Liver (tissue), 9 donors: ENCODE results near the gene RFTN2. TPM values are rescaled to one million over a fixed set of nuclear protein-coding genes. Genes with fewer than 3 reads are reported as not detected.

ENCODE experiments used
- DNase-seq: peaks from one replicate; pipeline ENCODE4 v3.0.0-alpha.2; 2017; ENCODE audit warnings: low spot score
- H3K27ac ChIP-seq, 2 donors: one replicate each; pipeline ENCODE4 v1.7.0; 2013; ENCODE audit warnings: inconsistent platforms in 2 of 2, low read length in 2 of 2, control low read depth in 1 of 2, low read depth in 1 of 2, mild to moderate bottlenecking in 1 of 2
- H3K27me3 ChIP-seq, 4 donors: one replicate each; pipeline versions ENCODE4 v1.6.1 to v1.7.0; 2013; ENCODE audit warnings: low read length in 3 of 4, inconsistent platforms in 1 of 4, mild to moderate bottlenecking in 1 of 4, moderate library complexity in 1 of 4; ENCODE audit not compliant: control insufficient read depth in 4 of 4, insufficient read depth in 4 of 4
- H3K36me3 ChIP-seq, 4 donors: one replicate each; pipeline versions ENCODE4 v1.6.1 to v1.7.0; 2013; ENCODE audit warnings: low read length in 3 of 4, mild to moderate bottlenecking in 3 of 4, low read depth in 1 of 4, moderate library complexity in 1 of 4; ENCODE audit not compliant: control insufficient read depth in 4 of 4, insufficient read depth in 3 of 4
- H3K4me1 ChIP-seq, 4 donors: one replicate each; pipeline versions ENCODE4 v1.6.1 to v1.7.0; 2013; ENCODE audit warnings: low read length in 3 of 4, mild to moderate bottlenecking in 3 of 4, moderate library complexity in 1 of 4; ENCODE audit not compliant: control insufficient read depth in 4 of 4, insufficient read depth in 4 of 4
- H3K4me3 ChIP-seq, 3 donors: one replicate each; pipeline versions ENCODE4 v1.6.1 to v1.7.0; 2013; ENCODE audit warnings: low read length in 3 of 3, control low read depth in 1 of 3, low read depth in 1 of 3, mild to moderate bottlenecking in 1 of 3
- H3K9ac ChIP-seq, 2 donors: one replicate each; pipeline ENCODE4 v1.7.0; 2013; ENCODE audit warnings: low read length in 2 of 2, mild to moderate bottlenecking in 2 of 2, moderate library complexity in 2 of 2, control low read depth in 1 of 2, low read depth in 1 of 2
- H3K9me3 ChIP-seq, 4 donors: one replicate each; pipeline versions ENCODE4 v1.6.1 to v1.7.0; 2013; ENCODE audit warnings: low read length in 3 of 4; ENCODE audit not compliant: control insufficient read depth in 4 of 4
- ATF3 ChIP-seq: IDR thresholded peaks from 2 replicates; pipeline ENCODE4 v1.6.1; 2016; ENCODE audit warnings: antibody characterized with exemption
- EGR1 ChIP-seq, 2 donors: IDR thresholded peaks; 2 replicates each; pipeline ENCODE4 v1.6.1; 2016 to 2018; ENCODE audit warnings: antibody characterized with exemption in 2 of 2, low read depth in 2 of 2
- FOXA1 ChIP-seq: IDR thresholded peaks from 2 replicates; pipeline ENCODE4 v1.6.1; 2016; ENCODE audit warnings: antibody characterized with exemption
- FOXA2 ChIP-seq: IDR thresholded peaks from 2 replicates; pipeline ENCODE4 v1.6.1; 2016; ENCODE audit warnings: antibody characterized with exemption
- GABPA ChIP-seq, 2 donors: IDR thresholded peaks in 1 of 2; conservative IDR thresholded peaks in 1 of 2; 2 replicates each; pipeline ENCODE4 v1.6.1; 2016; ENCODE audit warnings: antibody characterized with exemption in 2 of 2, mild to moderate bottlenecking in 1 of 2, moderate library complexity in 1 of 2
- HNF4A ChIP-seq, 2 donors: conservative IDR thresholded peaks; 2 replicates each; pipeline ENCODE4 v1.6.1; 2016; ENCODE audit warnings: antibody characterized with exemption in 2 of 2, mild to moderate bottlenecking in 2 of 2
- HNF4G ChIP-seq: IDR thresholded peaks from 2 replicates; pipeline ENCODE4 v1.6.1; 2016; ENCODE audit warnings: antibody characterized with exemption
- JUND ChIP-seq, 2 donors: IDR thresholded peaks; 2 replicates each; pipeline ENCODE4 v1.6.1; 2016; ENCODE audit warnings: antibody characterized with exemption in 2 of 2
- RXRA ChIP-seq, 2 donors: IDR thresholded peaks; 2 replicates each; pipeline ENCODE4 v1.6.1; 2017 to 2018; ENCODE audit warnings: antibody characterized with exemption in 2 of 2, mild to moderate bottlenecking in 1 of 2
- SP1 ChIP-seq: IDR thresholded peaks from 2 replicates; pipeline ENCODE4 v1.6.1; 2018; ENCODE audit warnings: antibody characterized with exemption, mild to moderate bottlenecking
- TAF1 ChIP-seq: conservative IDR thresholded peaks from 2 replicates; pipeline ENCODE4 v1.6.1; 2016; ENCODE audit warnings: antibody characterized with exemption, mild to moderate bottlenecking
- YY1 ChIP-seq: IDR thresholded peaks from 2 replicates; pipeline ENCODE4 v1.6.1; 2016; ENCODE audit warnings: antibody characterized with exemption, mild to moderate bottlenecking
- WGBS: extraction: QIAGEN DNeasy Blood & Tissue Kit; methylation state at CpG from one replicate; pipeline ENCODE4 v1.1.7; 2013; 5-methylcytosine and 5-hydroxymethylcytosine counted together
- polyA plus RNA-seq, 2 donors: library from polyadenylated mRNA; stranded (reverse) in 1 of 2; unstranded in 1 of 2; fragments of 200-250 nt in 1 of 2; fragments of >200 nt in 1 of 2; fragmentation: Nextera tagmentation in 1 of 2; extraction: Ambion mirVana in 1 of 2; gene quantifications; one replicate each; pipeline versions ENCODE4 v1.2.1 to v1.2.3, GENCODE V29; 2013 to 2015
- total RNA-seq, 2 donors: library from RNA; depleted of rRNA; stranded (reverse); fragments of >200 nt; gene quantifications; one replicate each; pipeline ENCODE4 v1.2.3, GENCODE V29; 2014
- TF ChIP-seq, protein P1 (sequence below): IDR thresholded peaks from 2 replicates; pipeline ENCODE4 v1.6.1; 2016; ENCODE audit warnings: antibody characterized with exemption, mild to moderate bottlenecking
- TF ChIP-seq, protein P2 (sequence below): fragments of 150-350 bp; IDR thresholded peaks from 2 replicates; pipeline ENCODE4 v1.5.1; 2017; ENCODE audit warnings: improper control_type of control experiment, low read depth, low read length; ENCODE audit not compliant: missing input control
- donor health status: healthy.
- donor health status: healthy.
- donor health status: healthy.
- donor health status: healthy.
- donor health status: healthy.

RFTN2 gene
- total and polyA plus RNA-seq, 4 donors: 0.40 to 4.2 (median 1.2) TPM

GRCh38 chr2:197669077-197669476, 6.3 kb downstream of the RFTN2 start:
- Histone ChIP-seq H3K36me3 (no peaks in the 10 kb centered on the region), H3K4me3 (no peak overlapping the region), H3K27ac (no peak overlapping the region), H3K9ac (no peak overlapping the region), H3K9me3 (peaks cover 0 to 9% (median 3%) of the 10 kb centered on the region in 4 donors), H3K27me3 (no peaks in the 10 kb centered on the region), H3K4me1 (no peaks in the 10 kb centered on the region)
- no peak for DNase-seq
- TF ChIP-seq GABPA (IDR thresholded peaks at IDR 0.05 in 1 of 2, conservative IDR thresholded peaks at IDR 0.05 in 1 of 2) (no peak), JUND (IDR thresholded peaks at IDR 0.05) (no peak), SP1 (no peak), HNF4G (no peak), HNF4A (conservative IDR thresholded peaks at IDR 0.05) (no peak), EGR1 (IDR thresholded peaks at IDR 0.05; ENCODE audit: low read depth in 2 of 2) (no peak), FOXA1 (no peak), TAF1 (no peak), ATF3 (no peak), YY1 (no peak), RXRA (IDR thresholded peaks at IDR 0.05) (no peak)
- TF ChIP-seq, protein P1, sequence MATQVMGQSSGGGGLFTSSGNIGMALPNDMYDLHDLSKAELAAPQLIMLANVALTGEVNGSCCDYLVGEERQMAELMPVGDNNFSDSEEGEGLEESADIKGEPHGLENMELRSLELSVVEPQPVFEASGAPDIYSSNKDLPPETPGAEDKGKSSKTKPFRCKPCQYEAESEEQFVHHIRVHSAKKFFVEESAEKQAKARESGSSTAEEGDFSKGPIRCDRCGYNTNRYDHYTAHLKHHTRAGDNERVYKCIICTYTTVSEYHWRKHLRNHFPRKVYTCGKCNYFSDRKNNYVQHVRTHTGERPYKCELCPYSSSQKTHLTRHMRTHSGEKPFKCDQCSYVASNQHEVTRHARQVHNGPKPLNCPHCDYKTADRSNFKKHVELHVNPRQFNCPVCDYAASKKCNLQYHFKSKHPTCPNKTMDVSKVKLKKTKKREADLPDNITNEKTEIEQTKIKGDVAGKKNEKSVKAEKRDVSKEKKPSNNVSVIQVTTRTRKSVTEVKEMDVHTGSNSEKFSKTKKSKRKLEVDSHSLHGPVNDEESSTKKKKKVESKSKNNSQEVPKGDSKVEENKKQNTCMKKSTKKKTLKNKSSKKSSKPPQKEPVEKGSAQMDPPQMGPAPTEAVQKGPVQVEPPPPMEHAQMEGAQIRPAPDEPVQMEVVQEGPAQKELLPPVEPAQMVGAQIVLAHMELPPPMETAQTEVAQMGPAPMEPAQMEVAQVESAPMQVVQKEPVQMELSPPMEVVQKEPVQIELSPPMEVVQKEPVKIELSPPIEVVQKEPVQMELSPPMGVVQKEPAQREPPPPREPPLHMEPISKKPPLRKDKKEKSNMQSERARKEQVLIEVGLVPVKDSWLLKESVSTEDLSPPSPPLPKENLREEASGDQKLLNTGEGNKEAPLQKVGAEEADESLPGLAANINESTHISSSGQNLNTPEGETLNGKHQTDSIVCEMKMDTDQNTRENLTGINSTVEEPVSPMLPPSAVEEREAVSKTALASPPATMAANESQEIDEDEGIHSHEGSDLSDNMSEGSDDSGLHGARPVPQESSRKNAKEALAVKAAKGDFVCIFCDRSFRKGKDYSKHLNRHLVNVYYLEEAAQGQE: no peak

DNA sequence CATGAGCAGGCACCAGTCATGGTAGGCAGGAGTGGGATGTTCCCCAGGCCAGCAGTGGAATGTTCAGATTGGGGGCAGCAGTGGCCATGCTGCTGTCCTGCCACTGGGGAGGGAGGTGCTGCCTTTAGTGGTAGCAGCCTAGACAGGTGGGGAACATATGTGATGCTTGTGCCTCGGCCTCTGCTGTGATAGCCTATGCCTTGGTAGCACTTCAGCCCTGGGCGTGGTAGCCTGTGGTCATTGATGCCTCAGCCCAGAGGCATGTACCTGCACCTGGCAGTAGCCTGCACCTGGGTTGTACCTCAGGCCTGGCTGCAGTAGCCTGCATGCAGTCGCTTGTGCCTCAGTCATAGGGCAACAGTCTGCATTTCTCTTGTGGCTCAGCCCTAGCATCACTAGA, 7.1 kb downstream of the RFTN2 start:
- no peak overlapping the region for H3K27ac ChIP-seq
- no peak for DNase-seq
- no peaks in the 10 kb centered on the region for H3K4me1 ChIP-seq
- no peak overlapping the region for H3K4me3 ChIP-seq
- peaks cover 0 to 9% (median 3%) of the 10 kb centered on the region in 4 donors for H3K9me3 ChIP-seq
- H3K9ac ChIP-seq: no peak overlapping the region
- H3K27me3 ChIP-seq: no peaks in the 10 kb centered on the region
- H3K36me3 ChIP-seq: no peaks in the 10 kb centered on the region
- TF ChIP-seq JUND (IDR thresholded peaks at IDR 0.05) (no peak), YY1 (no peak), HNF4G (no peak), FOXA2 (no peak), SP1 (no peak), RXRA (IDR thresholded peaks at IDR 0.05) (no peak), ATF3 (no peak), TAF1 (no peak)
- TF ChIP-seq, protein P2, sequence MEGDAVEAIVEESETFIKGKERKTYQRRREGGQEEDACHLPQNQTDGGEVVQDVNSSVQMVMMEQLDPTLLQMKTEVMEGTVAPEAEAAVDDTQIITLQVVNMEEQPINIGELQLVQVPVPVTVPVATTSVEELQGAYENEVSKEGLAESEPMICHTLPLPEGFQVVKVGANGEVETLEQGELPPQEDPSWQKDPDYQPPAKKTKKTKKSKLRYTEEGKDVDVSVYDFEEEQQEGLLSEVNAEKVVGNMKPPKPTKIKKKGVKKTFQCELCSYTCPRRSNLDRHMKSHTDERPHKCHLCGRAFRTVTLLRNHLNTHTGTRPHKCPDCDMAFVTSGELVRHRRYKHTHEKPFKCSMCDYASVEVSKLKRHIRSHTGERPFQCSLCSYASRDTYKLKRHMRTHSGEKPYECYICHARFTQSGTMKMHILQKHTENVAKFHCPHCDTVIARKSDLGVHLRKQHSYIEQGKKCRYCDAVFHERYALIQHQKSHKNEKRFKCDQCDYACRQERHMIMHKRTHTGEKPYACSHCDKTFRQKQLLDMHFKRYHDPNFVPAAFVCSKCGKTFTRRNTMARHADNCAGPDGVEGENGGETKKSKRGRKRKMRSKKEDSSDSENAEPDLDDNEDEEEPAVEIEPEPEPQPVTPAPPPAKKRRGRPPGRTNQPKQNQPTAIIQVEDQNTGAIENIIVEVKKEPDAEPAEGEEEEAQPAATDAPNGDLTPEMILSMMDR: no peak
- WGBS: 94% methylated on average over 3 of the region's 3 CpGs
